Pancreas (tissue), 10 donors: Measurements from ENCODE around the gene TGFB3. TPM values are rescaled to one million over a fixed set of nuclear protein-coding genes. Genes with fewer than 3 reads are reported as not detected.

Source experiments
- ATAC-seq, 4 donors: fragments of 200-7000 bp; cut with Tn5 transposase; one replicate each; pipeline versions ENCODE4 v1.8.0 to v1.9.1; 2020; ENCODE audit warnings: mild to moderate bottlenecking in 4 of 4, moderate library complexity in 4 of 4
- DNase-seq, 6 donors: peaks; one replicate each; pipeline ENCODE4 v3.0.0-alpha.2; 2020
- FAIRE-seq: peaks from 2 replicates; lab custom pipeline; 2012; peaks lifted over from hg19 to GRCh38; lab: Jason Lieb, UNC
- H3K27ac ChIP-seq, 4 donors: fragments of 200-600 bp; sonication (generic); 1 replicate in 3 of 4; 2 replicates in 1 of 4; pipeline versions ENCODE4 v1.5.0 to v1.8.0; 2020
- H3K27me3 ChIP-seq, 4 donors: fragments of 200-600 bp; one replicate each; pipeline ENCODE4 v1.8.0; 2021
- H3K36me3 ChIP-seq, 3 donors: fragments of 200-600 bp; sonication (generic) in 1 of 3; one replicate each; pipeline versions ENCODE4 v1.5.0 to v1.8.0; 2020 to 2021
- H3K4me1 ChIP-seq, 3 donors: fragments of 200-600 bp; one replicate each; pipeline ENCODE4 v1.8.0; 2021
- H3K4me3 ChIP-seq, 4 donors: fragments of 200-600 bp; sonication (generic) in 2 of 4; one replicate each; pipeline versions ENCODE4 v1.5.0 to v1.8.0; 2020 to 2021
- H3K9me3 ChIP-seq, 4 donors: fragments of 200-600 bp; one replicate each; pipeline ENCODE4 v1.8.0; 2021
- WGBS, 2 donors: extraction: QIAGEN DNeasy Blood & Tissue Kit; methylation state at CpG; one replicate each; pipeline ENCODE4 v1.1.7; 2013; 5-methylcytosine and 5-hydroxymethylcytosine counted together
- intact Hi-C, 3 donors: fragments of 100-400 bp; cut with DNase I; formaldehyde crosslinking; loops; one replicate each; pipeline versions ENCODE4 v1.11.1 to v1.14.2; 2022
- polyA plus RNA-seq, 2 donors: library from polyadenylated mRNA; stranded (reverse); fragments of 200-250 nt; gene quantifications; one replicate each; pipeline ENCODE4 v1.2.3, GENCODE V29; 2013
- total RNA-seq, 6 donors: library from RNA; stranded (reverse); fragmentation: NEBNext Ultra II Directional in 4 of 6; extraction: Animal tissue kit (Norgen Biotek cat#: 25700) in 4 of 6; gene quantifications; one replicate each; pipeline versions ENCODE4 v1.2.1 to v1.2.4, GENCODE V29; 2021 to 2023
- TF ChIP-seq, protein P1 (sequence below), 4 donors: fragments of 200-600 bp; sonication (generic) in 3 of 4; IDR thresholded peaks; one replicate each; pipeline versions ENCODE4 v1.5.0 to v1.8.0; 2021; ENCODE audit warnings: antibody characterized with exemption in 4 of 4
- donor health status: healthy with polysubstance abuse.
- donor health status: DM: no; HTN: no; CAD: no; lungs with moderate emphysema.
- donor health status: DM: no; HTN: no; CAD: no.
- donor health status: control.
- donor health status: control.
- donor health status: Bipolar disorder and iron deficiency.
- donor health status: DM: yes; HTN: yes; CAD: no.
- donor health status: DM: no; HTN: no; CAD: no.
- donor health status: DM: no; HTN: no; CAD: no.
- donor health status: DM: yes; HTN: yes; CAD: no.

TGFB3 gene
- total and polyA plus RNA-seq, 8 donors = 11.6 to 57.2 (median 31.6) TPM

DNA sequence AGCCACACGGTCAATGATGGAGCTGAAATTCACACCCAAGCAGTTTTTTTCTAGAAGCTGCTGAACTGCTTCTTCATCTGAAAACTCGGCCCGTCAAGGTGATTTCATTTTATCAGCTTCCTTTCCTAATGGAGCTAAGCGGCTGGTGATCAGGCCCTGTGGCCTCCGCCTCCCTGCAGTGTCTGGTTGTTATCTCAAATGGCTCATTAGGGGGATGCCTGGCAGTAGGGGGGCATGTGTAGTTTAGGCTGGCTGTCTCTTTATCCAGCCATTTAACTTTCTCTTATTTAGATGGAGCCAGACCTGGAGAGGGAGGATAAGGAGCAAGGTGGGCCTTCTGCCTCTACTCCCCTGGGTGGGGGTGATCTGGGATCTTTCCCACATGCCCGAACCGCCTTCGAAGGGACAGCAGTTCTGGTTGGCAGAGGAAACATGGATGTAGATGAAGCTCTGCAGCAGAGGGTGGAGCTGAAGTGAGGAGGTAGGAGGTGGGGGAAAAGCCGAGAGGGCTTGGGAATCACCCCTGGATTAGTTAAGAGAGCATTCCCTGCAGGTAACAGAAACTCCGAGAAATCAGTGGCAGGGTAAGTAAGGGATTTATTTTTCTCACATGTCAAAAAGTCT lies 64.4 kb downstream of the TGFB3 start:
- intact Hi-C loops = no loop called here
- no peak for FAIRE-seq

DNA sequence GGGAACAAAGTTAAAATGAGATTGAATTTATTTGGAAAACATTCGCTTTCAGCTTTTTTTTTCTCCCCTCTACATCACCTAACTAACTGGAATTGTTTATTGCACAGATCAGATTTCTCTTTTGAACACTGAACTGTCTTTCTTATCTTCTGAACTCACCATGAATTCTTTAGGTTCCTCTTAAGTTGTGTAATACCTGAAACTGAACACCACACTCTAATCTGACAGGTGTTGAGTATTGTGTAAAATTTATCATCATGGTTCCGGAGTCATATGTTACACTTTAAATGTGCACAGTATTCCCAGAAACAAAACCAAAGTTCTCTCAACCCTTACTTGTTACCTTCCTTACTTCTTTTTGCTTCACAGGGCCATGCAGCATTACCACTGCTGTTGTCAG lies 66.8 kb downstream of the TGFB3 start:
- no peaks in the 10 kb centered on the region for H3K4me1 ChIP-seq
- no peaks in the 10 kb centered on the region for H3K36me3 ChIP-seq
- no peaks in the 10 kb centered on the region for H3K9me3 ChIP-seq
- TF ChIP-seq, protein P1, sequence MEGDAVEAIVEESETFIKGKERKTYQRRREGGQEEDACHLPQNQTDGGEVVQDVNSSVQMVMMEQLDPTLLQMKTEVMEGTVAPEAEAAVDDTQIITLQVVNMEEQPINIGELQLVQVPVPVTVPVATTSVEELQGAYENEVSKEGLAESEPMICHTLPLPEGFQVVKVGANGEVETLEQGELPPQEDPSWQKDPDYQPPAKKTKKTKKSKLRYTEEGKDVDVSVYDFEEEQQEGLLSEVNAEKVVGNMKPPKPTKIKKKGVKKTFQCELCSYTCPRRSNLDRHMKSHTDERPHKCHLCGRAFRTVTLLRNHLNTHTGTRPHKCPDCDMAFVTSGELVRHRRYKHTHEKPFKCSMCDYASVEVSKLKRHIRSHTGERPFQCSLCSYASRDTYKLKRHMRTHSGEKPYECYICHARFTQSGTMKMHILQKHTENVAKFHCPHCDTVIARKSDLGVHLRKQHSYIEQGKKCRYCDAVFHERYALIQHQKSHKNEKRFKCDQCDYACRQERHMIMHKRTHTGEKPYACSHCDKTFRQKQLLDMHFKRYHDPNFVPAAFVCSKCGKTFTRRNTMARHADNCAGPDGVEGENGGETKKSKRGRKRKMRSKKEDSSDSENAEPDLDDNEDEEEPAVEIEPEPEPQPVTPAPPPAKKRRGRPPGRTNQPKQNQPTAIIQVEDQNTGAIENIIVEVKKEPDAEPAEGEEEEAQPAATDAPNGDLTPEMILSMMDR (IDR thresholded peaks at IDR 0.05) = no peak
- intact Hi-C loops = no loop called here
- ATAC-seq (peak in 1 of 4 donors; percentile 43), DNase-seq (no peak), FAIRE-seq (no peak)
- H3K4me3 ChIP-seq = no peak overlapping the region
- no peaks in the 10 kb centered on the region for H3K27me3 ChIP-seq
- no peak overlapping the region for H3K27ac ChIP-seq
- 76 to 86% methylated on average over 2 of the region's 2 CpGs for WGBS, 2 donors

More for the DNA sequence above, 64.4 kb downstream of the TGFB3 start:
- Histone ChIP-seq H3K9me3 (no peaks in the 10 kb centered on the region), H3K27ac (no peak overlapping the region), H3K36me3 (no peaks in the 10 kb centered on the region), H3K4me3 (no peak overlapping the region), H3K4me1 (no peaks in the 10 kb centered on the region), H3K27me3 (no peaks in the 10 kb centered on the region)
- TF ChIP-seq, protein P1 (IDR thresholded peaks at IDR 0.05) = no peak
- 82 to 83% methylated on average over 10 of the region's 10 CpGs for WGBS, 2 donors
- DNase-seq (no peak), ATAC-seq (no peak)

DNA sequence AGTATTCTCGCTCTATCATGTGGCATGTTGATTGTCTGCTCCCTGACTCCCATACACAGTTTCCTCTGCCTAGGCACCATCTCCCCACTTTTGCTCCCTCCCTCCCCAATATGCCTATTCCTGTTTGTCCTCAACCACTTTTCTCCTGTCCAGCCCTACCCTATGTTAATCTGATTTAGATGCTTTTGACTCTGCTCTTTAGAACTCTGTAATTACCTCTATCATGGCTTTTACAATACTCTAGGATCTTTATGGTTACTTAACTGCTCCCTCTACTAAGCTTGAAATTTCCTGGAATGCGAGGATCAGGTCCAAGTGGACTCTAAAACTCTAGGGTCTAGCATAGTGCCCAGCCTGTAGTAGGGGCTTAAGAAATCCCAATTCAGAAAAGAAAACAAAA lies 68.6 kb downstream of the TGFB3 start:
- Histone ChIP-seq H3K9me3 (no peaks in the 10 kb centered on the region), H3K36me3 (no peaks in the 10 kb centered on the region), H3K27ac (no peak overlapping the region), H3K27me3 (no peaks in the 10 kb centered on the region), H3K4me3 (no peak overlapping the region), H3K4me1 (no peaks in the 10 kb centered on the region)
- DNase-seq = no peak
- 92 to 94% methylated on average over 2 of the region's 2 CpGs for WGBS, 2 donors
- intact Hi-C loops = no loop called here
- ATAC-seq = no peak
- TF ChIP-seq, protein P1 (IDR thresholded peaks at IDR 0.05) = no peak
- no peak for FAIRE-seq

DNA sequence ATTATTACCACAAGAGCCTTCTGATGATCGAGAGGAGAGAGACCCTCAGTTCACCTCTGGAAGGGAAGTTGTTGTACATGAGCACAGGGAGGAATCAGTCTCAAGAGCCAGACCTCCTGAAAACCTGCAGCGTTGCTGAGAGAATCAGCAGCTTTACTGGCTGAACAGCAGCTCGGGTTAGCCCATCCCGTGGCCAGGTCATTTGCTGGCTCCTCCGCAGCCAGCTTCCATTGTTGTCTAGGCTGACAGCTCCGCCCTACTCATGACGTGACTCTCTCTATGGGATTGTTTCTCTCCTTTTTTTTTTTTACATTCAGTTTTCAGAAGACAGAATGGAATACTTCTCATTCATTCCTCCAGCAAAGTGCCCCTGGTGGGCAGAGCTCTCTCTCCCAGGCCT lies 69.9 kb downstream of the TGFB3 start:
- Histone ChIP-seq H3K27ac (no peak overlapping the region), H3K9me3 (no peaks in the 10 kb centered on the region), H3K27me3 (no peaks in the 10 kb centered on the region), H3K4me3 (no peak overlapping the region), H3K4me1 (no peaks in the 10 kb centered on the region), H3K36me3 (no peaks in the 10 kb centered on the region)
- ATAC-seq (no peak), FAIRE-seq (no peak), DNase-seq (no peak)
- TF ChIP-seq, protein P1 (IDR thresholded peaks at IDR 0.05) = no peak
- WGBS, 2 donors = 84 to 86% methylated on average over 7 of the region's 7 CpGs
- intact Hi-C loops = no loop called here

DNA sequence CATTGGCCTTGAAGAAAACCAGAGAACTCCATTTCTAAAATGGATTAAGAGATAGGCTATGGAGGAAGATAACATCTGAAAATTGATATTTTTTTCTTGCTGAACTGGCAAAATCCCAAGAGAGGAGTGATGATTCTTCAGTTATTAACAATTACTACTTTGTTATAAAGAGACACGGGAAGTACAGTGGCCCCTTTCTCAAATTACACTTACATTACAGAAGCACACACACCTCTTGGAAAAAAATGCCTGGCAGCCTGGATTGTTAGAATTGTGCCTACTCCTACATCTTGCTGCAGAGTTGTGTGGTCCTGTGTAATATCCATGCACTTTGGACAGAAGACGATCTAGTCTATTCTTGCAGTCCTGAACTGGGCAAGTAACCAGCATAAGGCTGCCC lies 71.7 kb downstream of the TGFB3 start:
- intact Hi-C loops = no loop called here
- no peaks in the 10 kb centered on the region for H3K9me3 ChIP-seq
- H3K4me3 ChIP-seq = no peak overlapping the region
- ATAC-seq = no peak
- H3K27ac ChIP-seq = no peak overlapping the region
- TF ChIP-seq, protein P1 (IDR thresholded peaks at IDR 0.05) = no peak
- 77% methylated on average over 2 of the region's 2 CpGs for WGBS, 2 donors
- H3K27me3 ChIP-seq = no peaks in the 10 kb centered on the region
- no peaks in the 10 kb centered on the region for H3K4me1 ChIP-seq
- no peak for DNase-seq
- no peaks in the 10 kb centered on the region for H3K36me3 ChIP-seq
- FAIRE-seq = no peak
